ENCODE measurements around the gene BTAF1. TPM values are rescaled to one million over a fixed set of nuclear protein-coding genes. Genes with fewer than 3 reads are reported as not detected.

BTAF1 gene
- 10.3 to 14.4 TPM (median 13.7 TPM) in 5 replicates for total RNA-seq (2022; extraction: Qiagen RNA extraction)

DNA sequence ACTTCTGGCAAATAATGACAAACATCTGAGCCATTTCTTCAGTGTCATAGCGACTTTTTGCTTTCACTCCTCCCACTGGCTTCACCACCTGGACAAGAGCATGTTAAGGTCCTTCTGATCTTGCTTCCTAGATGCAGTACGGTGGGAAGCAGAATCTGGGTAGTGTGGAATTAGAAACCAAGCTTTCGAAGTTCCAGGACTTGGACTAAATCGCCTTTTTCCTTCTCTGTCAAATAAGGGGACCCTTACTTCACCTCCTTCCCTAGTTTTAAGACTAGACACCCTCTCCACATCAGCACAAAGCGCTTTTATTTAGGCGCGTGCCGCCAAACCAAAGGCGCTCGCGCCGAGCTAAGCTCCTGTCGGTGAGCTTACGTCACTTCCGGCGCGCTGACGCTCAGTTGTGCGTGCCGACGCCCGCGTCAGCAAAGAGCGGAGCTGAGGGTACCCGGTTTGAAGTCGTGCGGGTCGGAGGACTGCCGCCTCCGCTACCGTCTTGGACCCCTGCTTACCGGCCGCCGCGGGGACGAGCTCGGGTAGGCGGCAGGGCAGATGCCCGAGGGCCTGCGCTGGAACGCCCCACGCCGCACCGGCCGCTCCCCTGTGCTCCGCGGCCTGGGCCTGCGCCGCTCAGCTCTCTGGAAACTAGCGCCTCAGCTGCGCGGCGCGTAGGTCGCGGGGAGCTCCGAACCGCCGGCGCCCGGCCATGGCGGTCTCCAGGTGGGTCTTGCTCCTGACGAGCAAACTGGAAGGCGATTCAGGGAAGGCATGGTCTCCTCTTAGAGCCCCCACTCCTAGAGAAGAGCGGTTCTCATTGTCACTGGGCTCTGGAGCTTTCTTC is at the start of gene BTAF1:
TSS of gene BTAF1 (plus strand) at position 400 of the 841 bp plus-strand sequence. CDS start at position 707, 307 bp downstream.

DNA sequence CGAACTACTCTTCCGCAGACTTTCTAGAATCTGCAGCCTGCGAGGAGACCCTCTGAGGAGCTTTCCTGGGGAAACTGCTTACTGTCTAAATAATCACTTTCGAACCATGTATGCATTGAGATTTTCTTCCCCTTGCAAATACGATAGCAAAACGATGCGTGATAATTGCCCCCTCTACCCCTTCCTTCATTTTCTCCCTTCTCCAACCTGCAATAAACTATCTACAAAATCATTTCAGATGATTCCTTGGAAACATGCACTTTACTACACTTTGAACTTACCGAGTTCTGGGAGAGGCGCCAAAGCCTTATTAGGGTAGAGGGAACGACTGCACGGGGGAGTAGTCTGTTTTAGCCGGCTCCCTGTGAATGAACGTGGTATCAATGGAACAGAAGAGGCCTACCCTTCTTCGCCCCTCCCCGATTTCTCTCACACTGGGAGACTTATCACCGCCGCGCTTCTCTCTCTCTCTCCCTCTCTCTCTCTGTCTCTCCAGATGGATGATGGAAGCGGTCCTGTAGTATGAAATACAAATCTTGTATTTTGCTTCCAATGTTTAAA is 14.4 kb upstream of the BTAF1 start, which contains the start of gene FGFBP3:
TSS of gene FGFBP3 (minus strand) at position 370 of the 561 bp plus-strand sequence. CDS start 517 bp downstream, outside the sequence.

Other genes with a start within 250 kb of the BTAF1 start
- 15.6 to 21.2 TPM (median 20.9 TPM) in 5 replicates for gene TNKS2, start 125.3 kb upstream of the BTAF1 start, total RNA-seq (2022; extraction: Qiagen RNA extraction)
- 2.2 to 3.1 TPM (median 2.4 TPM) in 5 replicates for gene FGFBP3, start 14.3 kb upstream of the BTAF1 start, total RNA-seq (2022; extraction: Qiagen RNA extraction)

Measured in A549 treated with Mapracorat at 1 μM for 4 hours (cell line).